ENCODE data around the gene ANKRD44.

ANKRD44 gene

DNA sequence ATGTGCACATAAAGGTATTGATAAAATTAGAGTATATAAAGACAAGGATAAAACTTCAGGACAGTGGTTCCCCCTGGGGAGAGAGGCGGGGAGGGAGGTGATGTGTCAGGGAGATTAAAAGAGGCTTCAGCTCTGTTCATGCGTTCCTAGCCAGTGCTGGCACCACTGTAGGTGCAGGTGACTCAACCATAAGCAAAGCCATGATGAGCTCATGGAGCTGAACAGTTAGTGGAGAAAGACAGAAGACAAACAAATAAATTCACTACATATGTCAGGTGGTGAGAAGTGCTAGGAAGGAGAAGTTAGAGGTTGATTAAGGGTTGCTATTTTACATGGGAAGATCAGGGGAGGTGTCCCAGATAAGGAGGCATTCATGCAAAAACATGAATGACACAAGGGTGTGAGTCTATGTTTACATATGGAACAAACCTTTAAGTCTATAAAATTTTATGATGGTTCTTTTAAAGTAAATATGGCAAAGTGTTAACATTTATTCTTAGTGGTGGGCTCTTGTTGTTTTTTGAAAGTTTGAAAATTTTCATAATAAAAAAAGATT lies 136.0 kb downstream of the ANKRD44 start:
- Histone ChIP-seq H3K4me3 (ENCODE audit: low read depth, low read length) (no peak overlapping the region), H3K36me3 (ENCODE audit: control insufficient read depth, insufficient read depth, low read length) (no peaks in the 10 kb centered on the region), H3K9me3 (ENCODE audit: control insufficient read depth, insufficient read depth, low read length) (no peaks in the 10 kb centered on the region), H3K27me3 (ENCODE audit: control insufficient read depth, insufficient read depth, low read length) (no peaks in the 10 kb centered on the region), H3K9ac (ENCODE audit: low read depth, low read length) (no peak overlapping the region), H3K4me1 (ENCODE audit: control insufficient read depth, insufficient read depth, low read length) (no peaks in the 10 kb centered on the region), H3K27ac (ENCODE audit: low read depth, low read length) (no peak overlapping the region)

- no peak overlapping the region for H3K9ac ChIP-seq (ENCODE audit: low read depth, low read length)
- no peak overlapping the region for H3K4me3 ChIP-seq (ENCODE audit: low read depth, low read length)
- no peak overlapping the region for H3K27ac ChIP-seq (ENCODE audit: low read depth, low read length)
- H3K9me3 ChIP-seq (ENCODE audit: control insufficient read depth, insufficient read depth, low read length) = no peaks in the 10 kb centered on the region
- no peaks in the 10 kb centered on the region for H3K4me1 ChIP-seq (ENCODE audit: control insufficient read depth, insufficient read depth, low read length)
- H3K36me3 ChIP-seq (ENCODE audit: control insufficient read depth, insufficient read depth, low read length) = no peaks in the 10 kb centered on the region
- no peaks in the 10 kb centered on the region for H3K27me3 ChIP-seq (ENCODE audit: control insufficient read depth, insufficient read depth, low read length)
Observed at GRCh38 chr2:197171582-197171981, 139.0 kb downstream of the ANKRD44 start.

DNA sequence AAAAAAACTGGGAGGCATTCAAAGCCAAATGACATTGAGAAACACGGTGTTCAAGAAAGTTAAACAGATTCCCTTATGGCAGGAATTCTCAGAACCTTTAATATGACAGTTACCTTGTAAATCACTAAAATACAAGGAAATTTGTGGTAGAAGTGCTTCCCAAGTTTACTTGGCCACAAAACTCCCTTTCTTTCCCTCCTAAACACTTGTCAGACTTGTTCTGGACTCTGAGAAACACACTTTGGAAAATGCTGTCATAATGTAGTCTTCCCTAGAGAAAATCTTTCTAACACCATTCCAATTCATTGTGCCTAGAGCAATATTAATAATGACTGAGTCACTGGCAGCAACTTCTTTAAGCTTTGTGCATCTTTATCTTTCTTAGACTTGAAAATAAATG lies 140.4 kb downstream of the ANKRD44 start:
- H3K4me1 ChIP-seq (ENCODE audit: control insufficient read depth, insufficient read depth, low read length) = no peaks in the 10 kb centered on the region
- no peak overlapping the region for H3K27ac ChIP-seq (ENCODE audit: low read depth, low read length)
- H3K36me3 ChIP-seq (ENCODE audit: control insufficient read depth, insufficient read depth, low read length) = no peaks in the 10 kb centered on the region
- H3K9ac ChIP-seq (ENCODE audit: low read depth, low read length) = no peak overlapping the region
- no peak overlapping the region for H3K4me3 ChIP-seq (ENCODE audit: low read depth, low read length)
- H3K9me3 ChIP-seq (ENCODE audit: control insufficient read depth, insufficient read depth, low read length) = no peaks in the 10 kb centered on the region
- H3K27me3 ChIP-seq (ENCODE audit: control insufficient read depth, insufficient read depth, low read length) = no peaks in the 10 kb centered on the region

DNA sequence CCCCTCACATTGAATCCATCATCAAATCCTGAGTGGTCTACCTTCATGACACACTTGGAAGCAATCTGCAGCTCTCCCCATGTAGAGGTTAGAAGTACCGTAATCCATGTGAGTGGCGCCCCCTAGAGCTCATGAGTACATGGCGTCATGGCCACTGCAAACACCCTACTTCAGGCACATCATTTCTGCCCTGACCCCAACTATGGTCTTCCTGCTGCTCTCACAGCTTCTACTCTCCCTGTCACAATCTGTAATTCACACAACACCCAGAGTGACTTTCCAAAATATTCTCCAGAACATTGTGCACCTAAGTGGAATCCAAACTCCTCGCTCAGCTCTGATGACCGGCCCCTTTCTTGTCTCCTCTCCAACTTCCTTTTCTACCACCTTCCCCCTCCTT lies 141.9 kb downstream of the ANKRD44 start:
- Histone ChIP-seq H3K27ac (ENCODE audit: low read depth, low read length) (no peak overlapping the region), H3K36me3 (ENCODE audit: control insufficient read depth, insufficient read depth, low read length) (no peaks in the 10 kb centered on the region), H3K27me3 (ENCODE audit: control insufficient read depth, insufficient read depth, low read length) (no peaks in the 10 kb centered on the region), H3K9me3 (ENCODE audit: control insufficient read depth, insufficient read depth, low read length) (no peaks in the 10 kb centered on the region), H3K9ac (ENCODE audit: low read depth, low read length) (no peak overlapping the region), H3K4me3 (ENCODE audit: low read depth, low read length) (no peak overlapping the region), H3K4me1 (ENCODE audit: control insufficient read depth, insufficient read depth, low read length) (0 out of 2 replicates have a peak, but pooled peaks cover 5% of the 10 kb centered on the region)

- Histone ChIP-seq H3K9me3 (ENCODE audit: control insufficient read depth, insufficient read depth, low read length) (no peaks in the 10 kb centered on the region), H3K4me1 (ENCODE audit: control insufficient read depth, insufficient read depth, low read length) (0 out of 2 replicates have a peak, but pooled peaks cover 7% of the 10 kb centered on the region), H3K4me3 (ENCODE audit: low read depth, low read length) (no peak overlapping the region), H3K36me3 (ENCODE audit: control insufficient read depth, insufficient read depth, low read length) (no peaks in the 10 kb centered on the region), H3K27ac (ENCODE audit: low read depth, low read length) (no peak overlapping the region), H3K9ac (ENCODE audit: low read depth, low read length) (no peak overlapping the region), H3K27me3 (ENCODE audit: control insufficient read depth, insufficient read depth, low read length) (no peaks in the 10 kb centered on the region)
Observed at GRCh38 chr2:197167608-197168314, 142.8 kb downstream of the ANKRD44 start.

GRCh38 chr2:197165020-197165419 lies 145.6 kb downstream of the ANKRD44 start:
- no peak overlapping the region for H3K27ac ChIP-seq (ENCODE audit: low read depth, low read length)
- no peaks in the 10 kb centered on the region for H3K9me3 ChIP-seq (ENCODE audit: control insufficient read depth, insufficient read depth, low read length)
- peak overlapping the region; percentile 37; the same call in 1 of the 2 replicates for H3K4me3 ChIP-seq (ENCODE audit: low read depth, low read length)
- no peaks in the 10 kb centered on the region for H3K27me3 ChIP-seq (ENCODE audit: control insufficient read depth, insufficient read depth, low read length)
- H3K4me1 ChIP-seq (ENCODE audit: control insufficient read depth, insufficient read depth, low read length) = 0 out of 2 replicates have a peak, but pooled peaks cover 7% of the 10 kb centered on the region
- H3K36me3 ChIP-seq (ENCODE audit: control insufficient read depth, insufficient read depth, low read length) = no peaks in the 10 kb centered on the region
- H3K9ac ChIP-seq (ENCODE audit: low read depth, low read length) = no peak overlapping the region

DNA sequence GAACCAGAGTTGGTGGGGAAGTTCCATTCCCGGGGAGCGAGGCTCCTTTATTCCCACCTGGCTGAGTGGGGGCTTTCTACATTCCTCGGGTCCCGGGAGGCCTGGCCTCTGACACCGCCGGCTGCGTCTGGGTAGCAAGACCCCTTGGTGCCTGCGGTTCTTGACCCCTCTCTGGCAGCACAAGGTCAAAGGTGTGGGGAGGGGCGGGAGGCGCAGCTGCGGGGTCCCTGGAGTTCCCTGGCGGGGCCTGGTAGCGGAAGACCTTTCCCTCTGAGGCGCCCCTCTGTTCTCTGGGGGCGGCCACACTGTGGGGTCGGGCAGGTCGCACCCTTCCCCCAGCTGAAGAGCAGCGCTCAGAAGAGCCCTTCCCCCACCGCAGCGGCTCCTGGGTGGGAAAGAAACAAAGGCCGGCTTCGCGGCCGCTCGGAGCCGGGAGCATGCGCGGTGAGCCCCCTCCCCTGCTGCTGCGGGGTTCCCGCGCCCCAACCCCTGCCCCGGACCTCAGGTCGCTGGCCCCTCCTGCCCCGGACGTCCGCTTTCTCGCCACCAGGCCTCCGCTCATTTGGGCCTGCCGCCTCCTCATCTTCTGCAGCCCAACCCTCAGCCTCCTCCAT lies 146.3 kb downstream of the ANKRD44 start:
- Histone ChIP-seq H3K9me3 (ENCODE audit: control insufficient read depth, insufficient read depth, low read length) (no peaks in the 10 kb centered on the region), H3K27ac (ENCODE audit: low read depth, low read length) (no peak overlapping the region), H3K36me3 (ENCODE audit: control insufficient read depth, insufficient read depth, low read length) (no peaks in the 10 kb centered on the region), H3K27me3 (ENCODE audit: control insufficient read depth, insufficient read depth, low read length) (no peaks in the 10 kb centered on the region), H3K9ac (ENCODE audit: low read depth, low read length) (peak overlapping the region; percentile 54), H3K4me3 (ENCODE audit: low read depth, low read length) (peak overlapping the region; percentile 37; the same call in 1 of the 2 replicates), H3K4me1 (ENCODE audit: control insufficient read depth, insufficient read depth, low read length) (0 out of 2 replicates have a peak, but pooled peaks cover 7% of the 10 kb centered on the region)

- no peak overlapping the region for H3K27ac ChIP-seq (ENCODE audit: low read depth, low read length)
- 0 out of 2 replicates have a peak, but pooled peaks cover 7% of the 10 kb centered on the region for H3K4me1 ChIP-seq (ENCODE audit: control insufficient read depth, insufficient read depth, low read length)
- H3K9ac ChIP-seq (ENCODE audit: low read depth, low read length) = 0 out of 2 replicates have a peak overlapping the region, but pooled peaks have one; percentile 54
- H3K9me3 ChIP-seq (ENCODE audit: control insufficient read depth, insufficient read depth, low read length) = no peaks in the 10 kb centered on the region
- no peaks in the 10 kb centered on the region for H3K27me3 ChIP-seq (ENCODE audit: control insufficient read depth, insufficient read depth, low read length)
- no peaks in the 10 kb centered on the region for H3K36me3 ChIP-seq (ENCODE audit: control insufficient read depth, insufficient read depth, low read length)
- H3K4me3 ChIP-seq (ENCODE audit: low read depth, low read length) = no peak overlapping the region
Observed at GRCh38 chr2:197163712-197164140, 146.9 kb downstream of the ANKRD44 start.

- Histone ChIP-seq H3K4me3 (ENCODE audit: low read depth, low read length) (no peak overlapping the region), H3K27ac (ENCODE audit: low read depth, low read length) (no peak overlapping the region), H3K9ac (ENCODE audit: low read depth, low read length) (no peak overlapping the region), H3K9me3 (ENCODE audit: control insufficient read depth, insufficient read depth, low read length) (no peaks in the 10 kb centered on the region), H3K27me3 (ENCODE audit: control insufficient read depth, insufficient read depth, low read length) (no peaks in the 10 kb centered on the region), H3K4me1 (ENCODE audit: control insufficient read depth, insufficient read depth, low read length) (0 out of 2 replicates have a peak, but pooled peaks cover 7% of the 10 kb centered on the region), H3K36me3 (ENCODE audit: control insufficient read depth, insufficient read depth, low read length) (no peaks in the 10 kb centered on the region)
Observed at GRCh38 chr2:197161774-197162173, 148.8 kb downstream of the ANKRD44 start.

DNA sequence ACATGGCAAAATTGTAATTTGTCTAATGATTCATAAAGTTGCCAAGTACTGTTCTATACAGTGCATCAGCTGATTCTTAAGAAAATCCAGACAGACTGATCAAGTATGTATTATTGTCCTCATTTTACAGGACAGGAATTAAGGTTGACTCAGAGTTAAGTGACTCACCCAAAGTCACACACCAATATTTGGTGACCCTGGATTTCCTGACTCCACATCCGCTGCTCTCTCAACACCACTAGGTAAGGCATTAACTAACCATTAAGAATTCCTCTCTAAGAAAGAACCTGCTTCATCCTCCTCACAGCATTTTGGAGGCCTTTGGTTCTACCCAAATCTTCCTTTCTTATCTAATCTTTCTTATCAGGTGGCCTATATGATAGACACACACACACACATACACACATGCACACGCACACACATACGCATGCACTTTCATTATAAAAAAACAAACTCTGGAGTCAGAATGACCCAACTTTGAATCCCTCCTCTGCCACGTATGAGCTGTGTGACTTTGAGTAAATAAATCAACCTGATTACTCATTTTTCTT lies 150.8 kb downstream of the ANKRD44 start:
- H3K27me3 ChIP-seq (ENCODE audit: control insufficient read depth, insufficient read depth, low read length) = no peaks in the 10 kb centered on the region
- H3K27ac ChIP-seq (ENCODE audit: low read depth, low read length) = no peak overlapping the region
- H3K36me3 ChIP-seq (ENCODE audit: control insufficient read depth, insufficient read depth, low read length) = no peaks in the 10 kb centered on the region
- 0 out of 2 replicates have a peak, but pooled peaks cover 7% of the 10 kb centered on the region for H3K4me1 ChIP-seq (ENCODE audit: control insufficient read depth, insufficient read depth, low read length)
- H3K9ac ChIP-seq (ENCODE audit: low read depth, low read length) = no peak overlapping the region
- H3K4me3 ChIP-seq (ENCODE audit: low read depth, low read length) = no peak overlapping the region
- no peaks in the 10 kb centered on the region for H3K9me3 ChIP-seq (ENCODE audit: control insufficient read depth, insufficient read depth, low read length)
